ENCODE results near the gene CYP4F2. TPM values are rescaled to one million over a fixed set of nuclear protein-coding genes. Genes with fewer than 3 reads are reported as not detected.

Gene CYP4F2
- total and polyA plus RNA-seq, 2 of the 8 experiments (the other 6 are each of a cell fraction or from before 2014, with no cell fraction given) = not detected

GRCh38 chr19:15913830-15914229 is 16.0 kb upstream of the CYP4F2 start:
- Histone ChIP-seq H3K79me1 (ENCODE audit: low read depth, low read length) (no peaks in the 10 kb centered on the region), H3K18ac (ENCODE audit: extremely low read depth, low read length) (no peak overlapping the region), H3K4me3 (ENCODE audit: extremely low read depth in 1 of 4, insufficient read depth in 2 of 4, low read depth in 3 of 4, low read length in 4 of 4) (no peak overlapping the region), H3K9ac (replicated peaks in 1 of 4; ENCODE audit: extremely low read depth in 1 of 4, low read depth in 3 of 4, low read length in 3 of 4) (no peak overlapping the region), H3K4me1 (replicated peaks in 1 of 4; ENCODE audit: control insufficient read depth in 3 of 4, insufficient read depth in 4 of 4, low read length in 3 of 4) (no peaks in the 10 kb centered on the region), H2BK20ac (ENCODE audit: low read length) (no peak overlapping the region), H3K79me2 (ENCODE audit: control insufficient read depth in 1 of 2, insufficient read depth in 2 of 2, low read length in 2 of 2) (no peaks in the 10 kb centered on the region), H3K56ac (replicated peaks; ENCODE audit: insufficient read length, low read depth, low read length) (no peak overlapping the region), H3K4me2 (ENCODE audit: insufficient read depth in 1 of 2, low read depth in 2 of 2, low read length in 2 of 2) (no peak overlapping the region), H3K14ac (ENCODE audit: insufficient read length) (no peak overlapping the region), H3K23me2 (ENCODE audit: low read depth, low read length) (no peaks in the 10 kb centered on the region), H4K91ac (replicated peaks; ENCODE audit: insufficient read length, low read length) (no peak overlapping the region), H3K27me3 (replicated peaks in 1 of 4; ENCODE audit: control insufficient read depth in 3 of 4, extremely low read depth in 1 of 4, insufficient read depth in 3 of 4, low read length in 3 of 4) (no peaks in the 10 kb centered on the region), H3K23ac (ENCODE audit: insufficient read length) (no peak overlapping the region), H2BK12ac (ENCODE audit: low read depth, low read length) (no peak overlapping the region), H3K9me3 (ENCODE audit: insufficient read depth in 2 of 2, low read depth in 1 of 2, low read length in 1 of 2) (peaks cover 45 to 69% of the 10 kb centered on the region in 2 experiments; a peak in 3 of 4 replicates), H3K36me3 (ENCODE audit: control insufficient read depth in 2 of 4, insufficient read depth in 4 of 4, low read length in 3 of 4) (no peaks in the 10 kb centered on the region; a peak in 1 of 8 replicates), H4K8ac (ENCODE audit: extremely low read depth, insufficient read depth, low read length) (no peak overlapping the region), H4K20me1 (replicated peaks in 1 of 2; ENCODE audit: control insufficient read depth in 1 of 2, insufficient read depth in 2 of 2, low read length in 2 of 2) (no peaks in the 10 kb centered on the region), H3K27ac (ENCODE audit: low read depth, low read length) (no peak overlapping the region), H3K4ac (replicated peaks; ENCODE audit: insufficient read length, low read depth, low read length) (no peak overlapping the region), H2BK120ac (replicated peaks; ENCODE audit: low read depth, low read length) (no peak overlapping the region), H2AK5ac (ENCODE audit: low read depth, low read length) (no peak overlapping the region), H2AFZ (ENCODE audit: low read length) (no peak overlapping the region), H4K5ac (ENCODE audit: insufficient read length, low read depth, low read length) (no peak overlapping the region), H2BK5ac (ENCODE audit: low read depth, low read length) (no peak overlapping the region), H2BK15ac (ENCODE audit: low read length) (no peak overlapping the region)
- no peak for FAIRE-seq
- 83% methylated on average over 4 of the region's 8 CpGs; no CpG with 5 or more reads in 1 of the 2 experiments for WGBS, 2 experiments (ENCODE audit: extremely low coverage in 1 of 2, insufficient coverage in 1 of 2, insufficient read length in 1 of 2, insufficient replicate concordance in 2 of 2, low coverage in 1 of 2, low lambda C conversion rate in 2 of 2, missing lambda C conversion rate in 1 of 2)
- CTCF ChIA-PET (ENCODE audit: partially characterized antibody) = no interaction called here
- DNase-seq (ENCODE audit: low read depth in 1 of 2, low spot score in 2 of 2) = no peak
- POLR2A ChIA-PET (ENCODE audit: partially characterized antibody) = no interaction called here
- TF ChIP-seq TCF12 (IDR thresholded peaks at IDR 0.05; ENCODE audit: low read depth, low read length) (no peak), RNF2 (IDR thresholded peaks at IDR 0.05; ENCODE audit: borderline replicate concordance, low read depth, low read length, missing control alignments, poor library complexity, severe bottlenecking) (no peak), ATF3 (IDR thresholded peaks at IDR 0.05; ENCODE audit: insufficient read depth, low read depth, low read length) (no peak), EGR1 (IDR thresholded peaks at IDR 0.05; ENCODE audit: borderline replicate concordance, low read depth, low read length) (no peak), SUZ12 (IDR thresholded peaks at IDR 0.05; ENCODE audit: low read length) (no peak), GABPA (IDR thresholded peaks at IDR 0.05; ENCODE audit: borderline replicate concordance, insufficient read depth, low read length) (no peak), CHD1 (IDR thresholded peaks at IDR 0.05; ENCODE audit: low read depth, low read length) (no peak), MAX (IDR thresholded peaks at IDR 0.05) (no peak), NRF1 (IDR thresholded peaks at IDR 0.05; ENCODE audit: low read depth, low read length) (no peak), TAF1 (IDR thresholded peaks at IDR 0.05; ENCODE audit: low read depth, low read length) (no peak), HDAC6 (IDR thresholded peaks at IDR 0.05; ENCODE audit: low read depth, low read length) (no peak)

Data from H1 (cell line).